Prostate gland (tissue), 2 donors: ENCODE results near the gene IQGAP1.

Experiments used
- POLR2A ChIP-seq: fragments of 450-650 bp; IDR thresholded peaks from one replicate; pipeline ENCODE4 v1.6.1; 2016; ENCODE audit warnings: antibody characterized with exemption, mild to moderate bottlenecking
- TF ChIP-seq, protein P1 (sequence below), 4 experiments: fragments of 200-600 bp in 2 of 4; fragments of 450-650 bp in 2 of 4; sonication (generic) in 2 of 4; IDR thresholded peaks; 1 replicate in 3 of 4; 2 replicates in 1 of 4; pipeline ENCODE4 v1.5.1; 2016 to 2019; ENCODE audit warnings: antibody characterized with exemption in 4 of 4, mild to moderate bottlenecking in 2 of 4, moderate library complexity in 2 of 4

DNA sequence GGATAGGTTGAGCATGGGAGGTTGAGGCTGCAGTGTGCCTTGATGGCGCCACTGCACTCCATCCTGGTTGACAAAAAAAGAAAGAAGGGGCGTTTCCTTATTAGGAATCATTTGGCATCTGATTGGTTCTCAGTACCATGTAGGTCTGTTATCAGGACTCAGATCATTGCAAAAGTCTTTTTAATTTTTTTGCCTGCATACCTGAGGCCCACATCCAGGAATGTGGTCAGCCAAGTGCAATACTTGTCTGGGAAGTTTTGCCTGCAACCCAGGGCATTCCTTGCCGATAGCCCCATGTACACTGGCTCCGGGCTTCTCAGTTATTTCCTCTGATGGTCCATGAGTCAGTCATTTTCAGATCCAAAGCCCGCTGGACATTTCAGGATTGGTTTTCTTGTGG is 91.6 kb downstream of the IQGAP1 start:
- TF ChIP-seq POLR2A, result no peak
- TF ChIP-seq, protein P1, sequence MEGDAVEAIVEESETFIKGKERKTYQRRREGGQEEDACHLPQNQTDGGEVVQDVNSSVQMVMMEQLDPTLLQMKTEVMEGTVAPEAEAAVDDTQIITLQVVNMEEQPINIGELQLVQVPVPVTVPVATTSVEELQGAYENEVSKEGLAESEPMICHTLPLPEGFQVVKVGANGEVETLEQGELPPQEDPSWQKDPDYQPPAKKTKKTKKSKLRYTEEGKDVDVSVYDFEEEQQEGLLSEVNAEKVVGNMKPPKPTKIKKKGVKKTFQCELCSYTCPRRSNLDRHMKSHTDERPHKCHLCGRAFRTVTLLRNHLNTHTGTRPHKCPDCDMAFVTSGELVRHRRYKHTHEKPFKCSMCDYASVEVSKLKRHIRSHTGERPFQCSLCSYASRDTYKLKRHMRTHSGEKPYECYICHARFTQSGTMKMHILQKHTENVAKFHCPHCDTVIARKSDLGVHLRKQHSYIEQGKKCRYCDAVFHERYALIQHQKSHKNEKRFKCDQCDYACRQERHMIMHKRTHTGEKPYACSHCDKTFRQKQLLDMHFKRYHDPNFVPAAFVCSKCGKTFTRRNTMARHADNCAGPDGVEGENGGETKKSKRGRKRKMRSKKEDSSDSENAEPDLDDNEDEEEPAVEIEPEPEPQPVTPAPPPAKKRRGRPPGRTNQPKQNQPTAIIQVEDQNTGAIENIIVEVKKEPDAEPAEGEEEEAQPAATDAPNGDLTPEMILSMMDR (IDR thresholded peaks at IDR 0.05), result no peak
